ENCODE data around the gene DRD3. TPM values are rescaled to one million over a fixed set of nuclear protein-coding genes. Genes with fewer than 3 reads are reported as not detected.

The DRD3 gene
- total RNA-seq, 6 experiments from 2014 or later: not detected

DNA sequence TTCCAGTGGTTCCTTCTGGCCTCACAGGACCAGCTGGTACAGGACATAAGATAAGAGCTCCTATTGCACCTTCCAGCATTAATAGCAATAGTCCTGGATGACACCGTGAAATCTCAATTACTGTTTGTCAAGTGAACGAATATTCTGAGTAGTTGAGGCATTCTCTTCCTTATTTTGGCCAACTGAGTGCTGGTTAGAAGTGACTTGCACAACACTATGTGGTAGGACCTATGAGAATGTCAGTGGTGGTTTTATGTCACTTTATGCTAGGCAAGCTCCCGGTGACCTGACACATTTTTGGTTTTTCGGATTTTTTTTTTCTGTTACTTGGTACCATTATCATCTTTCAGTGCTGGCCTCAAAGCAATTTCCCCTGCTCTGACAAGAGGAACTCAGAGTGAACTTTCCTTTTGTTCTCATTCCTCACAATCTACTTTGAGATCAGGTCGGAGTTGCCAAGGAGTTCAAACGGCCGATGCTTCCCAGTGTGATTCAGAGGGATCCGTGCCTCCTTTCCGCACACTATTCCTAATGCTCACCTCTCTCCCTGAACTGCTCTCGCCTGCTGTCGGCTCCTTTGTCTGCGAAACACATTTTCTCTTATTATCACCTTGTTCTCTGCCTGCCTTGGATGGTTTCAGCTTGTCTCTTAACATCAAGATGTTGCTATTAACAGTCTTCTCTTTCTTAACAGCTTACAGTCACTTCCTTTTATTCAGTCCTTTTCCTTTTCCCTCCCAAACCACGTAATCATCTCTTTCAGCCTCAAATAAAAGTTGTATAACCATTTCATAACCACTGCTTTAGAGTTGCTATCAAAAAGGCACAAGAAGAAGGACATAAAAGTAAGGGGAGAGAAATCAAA is 86.5 kb downstream of the DRD3 start:
- peak overlapping the region; percentile 4; the same call in 1 of the 2 replicates for H3K4me3 Mint-ChIP-seq
- no peak for DNase-seq
- no peaks in the 10 kb centered on the region for H3K9me3 Mint-ChIP-seq
- no peaks in the 10 kb centered on the region for H3K27me3 Mint-ChIP-seq (ENCODE audit: insufficient read depth)
- H3K4me1 Mint-ChIP-seq (ENCODE audit: low read depth): peaks cover 41% of the 10 kb centered on the region
- TF ChIP-seq, protein P1, sequence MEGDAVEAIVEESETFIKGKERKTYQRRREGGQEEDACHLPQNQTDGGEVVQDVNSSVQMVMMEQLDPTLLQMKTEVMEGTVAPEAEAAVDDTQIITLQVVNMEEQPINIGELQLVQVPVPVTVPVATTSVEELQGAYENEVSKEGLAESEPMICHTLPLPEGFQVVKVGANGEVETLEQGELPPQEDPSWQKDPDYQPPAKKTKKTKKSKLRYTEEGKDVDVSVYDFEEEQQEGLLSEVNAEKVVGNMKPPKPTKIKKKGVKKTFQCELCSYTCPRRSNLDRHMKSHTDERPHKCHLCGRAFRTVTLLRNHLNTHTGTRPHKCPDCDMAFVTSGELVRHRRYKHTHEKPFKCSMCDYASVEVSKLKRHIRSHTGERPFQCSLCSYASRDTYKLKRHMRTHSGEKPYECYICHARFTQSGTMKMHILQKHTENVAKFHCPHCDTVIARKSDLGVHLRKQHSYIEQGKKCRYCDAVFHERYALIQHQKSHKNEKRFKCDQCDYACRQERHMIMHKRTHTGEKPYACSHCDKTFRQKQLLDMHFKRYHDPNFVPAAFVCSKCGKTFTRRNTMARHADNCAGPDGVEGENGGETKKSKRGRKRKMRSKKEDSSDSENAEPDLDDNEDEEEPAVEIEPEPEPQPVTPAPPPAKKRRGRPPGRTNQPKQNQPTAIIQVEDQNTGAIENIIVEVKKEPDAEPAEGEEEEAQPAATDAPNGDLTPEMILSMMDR (IDR thresholded peaks at IDR 0.05): no peak
- H3K36me3 Mint-ChIP-seq (ENCODE audit: low read depth): peaks cover 7% of the 10 kb centered on the region
- H3K27ac Mint-ChIP-seq: 0 out of 2 replicates have a peak overlapping the region, but pooled peaks have one; percentile 10

DNA sequence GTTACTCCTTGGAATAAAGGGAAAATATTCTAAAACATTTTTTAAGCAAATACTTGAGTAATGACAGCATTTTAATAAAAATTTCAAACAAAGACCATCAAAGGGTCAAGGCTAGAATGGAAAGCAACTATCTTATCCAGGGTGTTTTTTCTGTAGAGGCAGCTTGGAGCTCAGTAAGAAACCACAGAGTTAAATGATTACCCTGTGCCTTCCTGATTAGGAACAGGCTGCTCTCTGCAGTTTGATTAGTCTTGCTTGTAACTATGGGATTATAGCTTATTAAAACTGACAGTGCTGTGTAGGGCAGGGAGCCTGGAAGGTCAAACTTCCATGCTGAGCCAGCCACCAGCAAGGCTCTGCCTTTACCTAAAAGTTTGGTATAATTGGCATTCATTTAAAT is 89.2 kb downstream of the DRD3 start:
- Mint-ChIP-seq H3K36me3 (ENCODE audit: low read depth) (peaks cover 28% of the 10 kb centered on the region), H3K9me3 (no peaks in the 10 kb centered on the region), H3K27me3 (ENCODE audit: insufficient read depth) (no peaks in the 10 kb centered on the region), H3K27ac (no peak overlapping the region), H3K4me1 (ENCODE audit: low read depth) (peaks cover 38% of the 10 kb centered on the region), H3K4me3 (no peak overlapping the region)
- DNase-seq: no peak
- TF ChIP-seq, protein P1 (IDR thresholded peaks at IDR 0.05): no peak

GRCh38 chr3:114086356-114086755 is 92.5 kb downstream of the DRD3 start:
- Mint-ChIP-seq H3K9me3 (no peaks in the 10 kb centered on the region), H3K27ac (no peak overlapping the region), H3K27me3 (ENCODE audit: insufficient read depth) (no peaks in the 10 kb centered on the region), H3K4me3 (no peak overlapping the region), H3K36me3 (ENCODE audit: low read depth) (peaks cover 47% of the 10 kb centered on the region), H3K4me1 (ENCODE audit: low read depth) (peaks cover 27% of the 10 kb centered on the region)
- TF ChIP-seq, protein P1 (IDR thresholded peaks at IDR 0.05): no peak
- no peak for DNase-seq

DNA sequence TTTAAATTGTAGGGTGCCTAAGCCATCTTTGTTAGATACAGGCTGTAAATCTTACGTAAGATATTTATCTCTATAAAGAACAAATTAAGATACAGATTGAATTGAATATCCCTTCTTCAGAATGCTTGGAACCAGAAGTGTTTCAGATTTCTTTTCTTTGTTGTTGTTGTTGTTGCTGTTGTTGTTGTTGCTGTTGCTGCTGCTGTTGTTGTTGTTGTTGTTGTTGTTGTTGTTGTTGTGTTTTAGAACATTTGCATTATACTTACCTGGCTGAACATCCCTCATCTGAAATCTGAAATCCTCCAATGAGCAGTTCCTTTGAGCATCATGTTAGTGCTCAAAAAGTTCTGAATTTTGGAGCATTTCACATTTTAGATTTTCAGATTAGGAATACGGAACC is 95.7 kb downstream of the DRD3 start:
- Mint-ChIP-seq H3K4me3 (no peak overlapping the region), H3K27ac (no peak overlapping the region), H3K27me3 (ENCODE audit: insufficient read depth) (no peaks in the 10 kb centered on the region), H3K4me1 (ENCODE audit: low read depth) (peaks cover 47% of the 10 kb centered on the region), H3K36me3 (ENCODE audit: low read depth) (peaks cover 56% of the 10 kb centered on the region), H3K9me3 (no peaks in the 10 kb centered on the region)
- DNase-seq: no peak
- TF ChIP-seq, protein P1 (IDR thresholded peaks at IDR 0.05): no peak

GRCh38 chr3:114081037-114081436 is 97.8 kb downstream of the DRD3 start:
- TF ChIP-seq, protein P1 (IDR thresholded peaks at IDR 0.05): no peak
- Mint-ChIP-seq H3K9me3 (no peaks in the 10 kb centered on the region), H3K36me3 (ENCODE audit: low read depth) (peaks cover 51% of the 10 kb centered on the region), H3K4me3 (peak overlapping the region; percentile 81; the same call in 1 of the 2 replicates), H3K4me1 (ENCODE audit: low read depth) (peaks cover 52% of the 10 kb centered on the region), H3K27ac (peak overlapping the region; percentile 92), H3K27me3 (ENCODE audit: insufficient read depth) (no peaks in the 10 kb centered on the region)
- peak; percentile 25 for DNase-seq

All from HFFc6 (cell line).